GM19324 (cell line): Measurements from ENCODE around the gene HDGFL3.
"Not testable (repeated sequence)": the region's sequence is repeated elsewhere in the genome, so short reads cannot be mapped to it uniquely, and the experiment has no call there.

Experiments
- ATAC-seq: cut with Tn5 transposase; IDR thresholded peaks from one replicate; pipeline ENCODE4 v1.9.1; 2021; ENCODE audit warnings: mild to moderate bottlenecking, moderate library complexity; ENCODE audit not compliant: unreplicated experiment, low FRiP score

The HDGFL3 gene

DNA sequence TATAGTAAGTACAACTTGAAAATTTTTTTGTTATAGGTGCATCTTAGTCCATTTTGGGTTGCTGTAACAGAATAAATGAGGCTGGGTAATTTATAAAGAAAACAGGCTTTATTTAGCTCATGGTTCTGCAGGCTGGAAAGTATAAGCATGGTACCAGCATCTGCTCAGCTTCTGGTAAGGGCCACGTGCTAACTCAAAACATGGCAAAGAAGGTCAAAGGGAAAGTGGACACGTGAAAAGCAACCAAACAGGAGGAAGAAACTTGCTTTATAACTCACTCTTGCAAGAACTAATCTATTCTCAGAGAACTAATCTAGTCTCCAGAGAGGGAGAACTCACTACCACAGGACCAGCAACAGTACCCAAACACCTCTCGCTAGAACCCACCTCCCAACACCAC is 9.1 kb downstream of the HDGFL3 start:
- ATAC-seq: no peak

- no peak for ATAC-seq
Measured at GRCh38 chr15:83194528-83194927, 13.1 kb downstream of the HDGFL3 start.

DNA sequence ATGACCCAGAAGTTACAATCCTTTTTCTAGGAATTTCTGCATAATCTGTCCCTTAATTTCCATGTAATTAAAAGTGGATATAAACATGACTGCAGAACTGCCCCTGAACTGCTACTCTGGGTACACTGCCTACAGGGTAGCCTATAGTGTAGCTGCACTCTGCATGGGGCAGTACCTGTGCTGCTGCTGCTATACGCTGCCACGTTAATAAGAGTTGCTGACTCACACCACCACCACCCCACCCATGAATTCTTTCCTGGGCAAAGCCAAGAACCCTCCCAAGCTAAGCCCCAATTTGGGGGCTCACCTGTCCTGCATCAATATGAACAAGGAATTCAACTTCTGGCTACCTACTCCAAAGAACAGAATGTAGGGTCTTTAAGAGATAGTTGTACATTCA is 13.9 kb downstream of the HDGFL3 start:
- no peak for ATAC-seq

GRCh38 chr15:83192742-83193141 is 14.9 kb downstream of the HDGFL3 start:
- no peak for ATAC-seq

DNA sequence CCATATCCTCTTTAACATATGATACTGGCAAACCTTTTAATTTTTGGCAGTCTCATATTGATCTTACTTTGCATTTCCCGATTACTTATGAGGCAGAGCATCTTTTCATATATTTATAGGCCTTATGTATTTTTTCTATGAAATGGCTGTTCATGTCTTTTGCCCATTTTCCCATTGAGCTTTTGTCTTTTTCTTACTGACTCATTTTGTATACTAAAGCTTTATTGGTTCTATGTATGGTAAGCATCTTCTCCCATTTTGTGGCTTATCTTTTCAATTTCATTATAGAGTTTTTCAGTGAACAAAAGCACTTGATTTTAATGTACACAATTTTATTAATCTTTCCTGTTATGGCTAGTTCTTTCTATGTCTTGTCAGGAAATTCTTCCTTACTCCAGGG is 17.2 kb downstream of the HDGFL3 start:
- ATAC-seq: no peak

- no peak for ATAC-seq
Measured at GRCh38 chr15:83185561-83185960, 22.1 kb downstream of the HDGFL3 start.

DNA sequence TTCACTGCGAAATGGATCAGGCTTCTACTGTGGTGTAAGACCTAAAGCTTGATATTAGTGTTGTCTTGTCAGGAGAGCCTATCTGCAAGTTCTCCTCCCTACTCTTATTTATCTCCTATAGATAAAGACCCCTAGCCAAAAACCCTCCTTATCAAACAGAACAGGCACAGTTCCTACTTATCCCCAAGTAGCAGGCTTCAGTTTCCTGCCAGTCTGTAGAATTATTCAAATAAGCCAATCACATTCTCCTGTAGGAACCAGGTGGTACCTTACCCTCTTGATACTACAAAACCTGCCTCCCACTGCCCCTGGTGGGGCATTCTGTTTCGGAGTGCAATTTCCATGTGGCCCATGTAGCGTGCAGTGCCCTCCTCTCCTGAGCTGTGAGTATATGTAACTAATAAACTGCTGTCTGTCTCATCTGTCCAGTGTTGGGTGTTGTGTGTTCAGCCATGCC is 28.7 kb downstream of the HDGFL3 start:
- ATAC-seq: no peak

GRCh38 chr15:83178390-83178789 is 29.2 kb downstream of the HDGFL3 start:
- ATAC-seq: no peak

GRCh38 chr15:83174891-83175290 is 32.7 kb downstream of the HDGFL3 start:
- no peak for ATAC-seq

DNA sequence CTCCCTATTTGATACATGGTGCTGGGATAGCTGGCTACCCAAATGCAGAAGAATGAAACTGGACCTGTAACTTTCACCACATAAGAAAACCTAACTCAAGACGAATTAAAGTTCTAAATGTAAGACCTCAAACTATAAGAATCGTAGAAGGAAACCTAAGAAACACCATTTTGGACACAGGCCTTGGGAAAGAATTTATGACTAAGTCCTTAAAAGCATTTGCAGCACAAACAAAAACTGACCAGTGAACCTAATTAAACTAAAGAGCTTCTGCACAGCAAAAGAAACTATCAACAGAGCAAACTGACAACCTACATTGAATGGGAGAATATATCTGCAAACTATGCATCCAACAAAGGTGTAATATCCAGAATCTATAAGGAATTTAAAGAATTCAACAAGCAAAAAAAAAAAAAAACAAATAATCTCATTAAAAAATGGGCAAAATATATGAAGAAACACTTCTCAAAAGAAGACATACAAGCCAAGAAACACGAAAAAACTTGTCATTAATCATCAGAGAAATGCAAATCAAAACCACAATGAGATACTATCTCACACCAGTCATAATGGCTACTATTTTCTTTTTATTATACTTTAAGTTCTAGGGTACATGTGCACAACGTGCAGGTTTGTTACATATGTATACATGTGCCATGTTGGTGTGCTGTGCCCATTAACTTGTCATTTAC is 37.0 kb downstream of the HDGFL3 start:
- ATAC-seq: no peak

GRCh38 chr15:83169576-83169975 is 38.0 kb downstream of the HDGFL3 start:
- ATAC-seq: not testable (repeated sequence)

DNA sequence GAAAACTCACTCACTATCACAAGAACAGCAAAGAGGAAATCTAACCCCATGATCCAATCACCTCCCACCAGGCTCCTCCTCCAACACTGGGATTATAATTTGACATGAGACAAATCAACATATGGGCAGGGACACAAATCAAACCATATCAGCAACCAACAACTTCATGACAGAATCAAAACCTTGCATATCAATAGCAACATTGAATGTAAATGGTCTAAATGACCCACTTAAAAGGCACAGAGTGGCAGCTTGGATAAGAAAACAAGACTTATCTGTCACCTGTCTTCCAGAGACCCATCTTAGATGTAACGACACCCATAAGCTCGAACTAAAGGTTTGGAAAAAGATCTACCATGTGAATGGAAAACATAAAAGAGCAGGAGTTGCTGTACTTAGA is 40.8 kb downstream of the HDGFL3 start:
- ATAC-seq: no peak

DNA sequence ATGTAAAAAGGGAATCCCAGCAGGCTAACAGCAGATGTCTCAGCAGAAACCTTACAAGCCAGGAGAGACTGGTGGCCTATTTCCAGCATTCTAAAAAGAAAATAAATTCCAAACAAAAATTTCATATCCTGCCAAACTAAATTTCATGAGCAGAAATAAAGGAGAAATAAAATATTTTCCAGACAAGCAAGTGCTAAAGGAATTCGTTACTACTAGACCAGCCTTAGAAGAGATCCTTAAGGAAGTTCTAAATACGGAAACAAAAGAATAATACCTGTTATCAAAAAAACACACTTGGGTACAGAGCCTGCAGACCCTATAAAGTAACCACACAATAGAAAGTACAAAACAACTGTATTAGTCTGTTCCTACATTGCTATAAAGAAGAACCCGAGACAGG is 41.4 kb downstream of the HDGFL3 start:
- ATAC-seq: no peak

- ATAC-seq: no peak
Measured at GRCh38 chr15:83164771-83165404, 42.7 kb downstream of the HDGFL3 start.

DNA sequence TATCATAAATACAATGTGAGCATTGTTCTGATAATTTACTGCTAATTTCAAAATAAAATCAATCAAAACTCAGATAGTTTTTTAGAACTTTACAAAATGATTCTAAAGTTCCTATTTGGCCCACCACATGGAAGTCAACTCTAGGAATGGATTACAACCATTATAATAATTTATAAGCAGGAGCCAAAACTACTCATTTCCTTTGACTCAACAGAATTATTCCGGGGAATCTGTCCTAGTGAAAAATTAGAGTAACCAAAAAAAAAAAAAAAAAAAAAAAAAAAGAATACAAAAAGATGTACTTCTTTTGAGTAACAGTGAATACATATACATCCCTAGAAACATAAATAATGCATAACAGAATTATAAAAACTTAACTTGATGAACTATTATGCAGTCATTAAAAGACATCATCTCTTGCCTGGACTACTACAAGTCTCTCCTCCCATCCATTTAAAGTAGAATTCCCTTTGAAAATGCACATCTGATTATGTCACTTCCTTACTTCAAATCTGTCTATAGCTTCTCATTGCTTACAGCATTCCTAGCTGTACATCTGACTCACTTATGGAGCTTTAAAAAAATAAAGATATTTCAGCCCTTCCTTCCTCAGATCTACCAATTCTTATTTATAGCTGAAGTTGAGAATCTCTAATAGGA is 43.4 kb downstream of the HDGFL3 start:
- no peak for ATAC-seq

- ATAC-seq: no peak
Measured at GRCh38 chr15:83163032-83163431, 44.6 kb downstream of the HDGFL3 start.

- ATAC-seq: no peak
Measured at GRCh38 chr15:83160741-83161140, 46.9 kb downstream of the HDGFL3 start.

GRCh38 chr15:83158393-83158792 is 49.2 kb downstream of the HDGFL3 start:
- no peak for ATAC-seq

DNA sequence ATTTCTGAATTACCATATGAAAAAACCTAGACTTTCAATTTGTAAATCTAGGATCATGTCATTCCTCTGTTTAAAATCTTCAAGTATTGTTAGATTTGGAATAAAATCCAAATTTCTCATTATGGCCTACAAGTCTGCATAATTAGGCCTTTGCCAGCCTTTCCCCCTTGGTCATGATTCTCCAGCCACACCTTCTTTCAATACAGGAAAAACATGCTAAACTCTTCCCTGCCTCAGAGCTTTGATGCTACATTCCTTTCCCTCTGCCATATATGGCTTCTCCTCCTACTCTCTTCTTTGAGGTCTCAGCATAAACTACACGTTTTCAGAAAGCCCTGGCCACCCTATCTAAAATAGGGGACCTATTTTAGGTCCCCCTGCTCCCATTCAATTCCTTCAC is 51.7 kb downstream of the HDGFL3 start:
- ATAC-seq: no peak

- ATAC-seq: no peak
Measured at GRCh38 chr15:83153288-83153687, 54.3 kb downstream of the HDGFL3 start.

DNA sequence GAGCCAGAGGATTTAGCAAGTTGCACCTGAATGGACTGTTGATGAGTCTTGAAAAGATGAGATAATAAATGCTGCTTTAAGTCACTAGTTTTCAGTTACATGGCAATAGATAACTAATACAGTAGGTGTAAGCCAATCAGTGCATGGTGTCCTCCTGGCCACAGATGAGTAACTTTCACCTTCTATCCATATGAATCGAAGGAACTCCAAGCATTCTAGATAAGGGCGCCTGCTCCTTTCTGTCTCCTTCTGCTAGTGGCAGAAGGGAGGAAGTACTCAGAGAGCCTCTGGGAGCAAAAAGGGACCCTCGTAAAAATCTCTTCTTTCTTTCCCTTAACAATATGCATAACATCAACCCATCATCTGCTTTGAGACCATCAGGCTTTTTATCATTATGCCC is 62.9 kb downstream of the HDGFL3 start:
- no peak for ATAC-seq

- not testable (repeated sequence) for ATAC-seq
Measured at GRCh38 chr15:83142151-83142550, 65.5 kb downstream of the HDGFL3 start.
